ENCODE data around the gene TRIM8. TPM values are rescaled to one million over a fixed set of nuclear protein-coding genes. Genes with fewer than 3 reads are reported as not detected.

TRIM8 gene
- total RNA-seq, 4 donors from 2014 or later = 91.7 to 128 (median 106) TPM

GRCh38 chr10:102653060-102653459 lies 8.8 kb downstream of the TRIM8 start:
- intact Hi-C loops (cut with DNase I; ENCODE audit: low total_unique reads) = no loop called here
- no peak for TF ChIP-seq CTCF (IDR thresholded peaks at IDR 0.05)
- H3K4me3 ChIP-seq (ENCODE audit: low read depth, poor library complexity, severe bottlenecking) = no peak overlapping the region
- WGBS, 2 donors = 71 to 90% methylated on average over 1 of the region's 1 CpG
- DNase-seq (ENCODE audit: low spot score in 2 of 2) = no peak

GRCh38 chr10:102654566-102654965 lies 10.3 kb downstream of the TRIM8 start:
- TF ChIP-seq CTCF (IDR thresholded peaks at IDR 0.05) (no peak), POLR2A (IDR thresholded peaks at IDR 0.05) (no peak)
- intact Hi-C loops (cut with DNase I; ENCODE audit: low total_unique reads) = no loop called here
- H3K4me3 ChIP-seq (ENCODE audit: low read depth, poor library complexity, severe bottlenecking) = no peak overlapping the region
- no peak for DNase-seq (ENCODE audit: low spot score in 2 of 2)
- WGBS, 2 donors = 72 to 79% methylated on average over 7 of the region's 7 CpGs

- no peak for DNase-seq (ENCODE audit: low spot score in 2 of 2)
- TF ChIP-seq POLR2A (IDR thresholded peaks at IDR 0.05) = no peak
- TF ChIP-seq CTCF (IDR thresholded peaks at IDR 0.05) = no peak
- intact Hi-C loops (cut with DNase I; ENCODE audit: low total_unique reads) = no loop called here
- 86 to 91% methylated on average over 12 of the region's 12 CpGs for WGBS, 2 donors
- no peak overlapping the region for H3K4me3 ChIP-seq (ENCODE audit: low read depth, poor library complexity, severe bottlenecking)
Observed at GRCh38 chr10:102654969-102655368, 10.7 kb downstream of the TRIM8 start.

GRCh38 chr10:102656026-102656425 lies 11.7 kb downstream of the TRIM8 start:
- 89 to 90% methylated on average over 11 of the region's 12 CpGs for WGBS, 2 donors
- intact Hi-C loops (cut with DNase I; ENCODE audit: low total_unique reads) = no loop called here
- no peak for DNase-seq (ENCODE audit: low spot score in 2 of 2)
- TF ChIP-seq CTCF (IDR thresholded peaks at IDR 0.05) (no peak), POLR2A (IDR thresholded peaks at IDR 0.05) (no peak)
- no peak overlapping the region for H3K4me3 ChIP-seq (ENCODE audit: low read depth, poor library complexity, severe bottlenecking)

- no peak for TF ChIP-seq POLR2A (IDR thresholded peaks at IDR 0.05)
- TF ChIP-seq CTCF (IDR thresholded peaks at IDR 0.05) = no peak
- no peak overlapping the region for H3K4me3 ChIP-seq (ENCODE audit: low read depth, poor library complexity, severe bottlenecking)
- WGBS, 2 donors = 90% methylated on average over 37 to 41 of the region's 42 CpGs
- no peak for DNase-seq (ENCODE audit: low spot score in 2 of 2)
- intact Hi-C loops (cut with DNase I; ENCODE audit: low total_unique reads) = no loop called here
Observed at GRCh38 chr10:102656791-102657371, 12.6 kb downstream of the TRIM8 start.

- no peak for TF ChIP-seq POLR2A (IDR thresholded peaks at IDR 0.05)
- TF ChIP-seq CTCF (IDR thresholded peaks at IDR 0.05) = no peak
- no peak overlapping the region for H3K4me3 ChIP-seq (ENCODE audit: low read depth, poor library complexity, severe bottlenecking)
- DNase-seq (ENCODE audit: low spot score in 2 of 2) = no peak
- WGBS, 2 donors = 66 to 70% methylated on average over 11 of the region's 11 CpGs
- intact Hi-C loops (cut with DNase I; ENCODE audit: low total_unique reads) = no loop called here
Observed at GRCh38 chr10:102657451-102657850, 13.2 kb downstream of the TRIM8 start.

Measured in lower leg skin (tissue), 4 donors.